ENCODE measurements around the gene ZBTB21.
"Not testable (repeated sequence)": the region's sequence is repeated elsewhere in the genome, so short reads cannot be mapped to it uniquely, and the experiment has no call there.

ZBTB21 gene

GRCh38 chr21:41962425-41962966, 47.7 kb downstream of the ZBTB21 start:
- no peak for TF ChIP-seq EZH2phosphoT487 (IDR thresholded peaks at IDR 0.05; ENCODE audit: low read depth)
- TF ChIP-seq CTCF (IDR thresholded peaks at IDR 0.05; ENCODE audit: low read depth, low read length) = no peak
- no peak overlapping the region for H3K4me2 ChIP-seq (ENCODE audit: low read length)

GRCh38 chr21:41961753-41962152, 48.4 kb downstream of the ZBTB21 start:
- Histone ChIP-seq H4K20me1 (ENCODE audit: insufficient read depth, low read length) (no peaks in the 10 kb centered on the region), H3K36me3 (replicated peaks; ENCODE audit: low read depth, low read length) (no peaks in the 10 kb centered on the region), H3K4me2 (ENCODE audit: low read length) (no peak overlapping the region), H3K27me3 (ENCODE audit: low read depth, low read length) (peaks cover 6% of the 10 kb centered on the region; the same call in 1 of the 2 replicates), H3K9me3 (ENCODE audit: insufficient read depth, low read length) (no peaks in the 10 kb centered on the region), H3K4me3 (ENCODE audit: low read length) (no peak overlapping the region), H3K4me1 (ENCODE audit: low read length) (peaks cover 5% of the 10 kb centered on the region), H3K27ac (ENCODE audit: low read length) (no peak overlapping the region), H3K9ac (ENCODE audit: low read length) (no peak overlapping the region), H2AFZ (ENCODE audit: low read depth, low read length) (no peak overlapping the region), H3K79me2 (ENCODE audit: low read length) (no peaks in the 10 kb centered on the region)
- TF ChIP-seq EZH2phosphoT487 (IDR thresholded peaks at IDR 0.05; ENCODE audit: low read depth) (no peak), CTCF (IDR thresholded peaks at IDR 0.05; ENCODE audit: low read depth, low read length) (no peak)

More at GRCh38 chr21:41962425-41962966, 47.7 kb downstream of the ZBTB21 start:
- Histone ChIP-seq H3K4me1 (ENCODE audit: low read length) (peaks cover 5% of the 10 kb centered on the region), H3K9ac (ENCODE audit: low read length) (no peak overlapping the region), H3K4me3 (ENCODE audit: low read length) (no peak overlapping the region), H3K79me2 (ENCODE audit: low read length) (no peaks in the 10 kb centered on the region), H3K36me3 (replicated peaks; ENCODE audit: low read depth, low read length) (no peaks in the 10 kb centered on the region), H3K9me3 (ENCODE audit: insufficient read depth, low read length) (no peaks in the 10 kb centered on the region), H2AFZ (ENCODE audit: low read depth, low read length) (no peak overlapping the region), H3K27me3 (ENCODE audit: low read depth, low read length) (peaks cover 6% of the 10 kb centered on the region; the same call in 1 of the 2 replicates), H3K27ac (ENCODE audit: low read length) (no peak overlapping the region), H4K20me1 (ENCODE audit: insufficient read depth, low read length) (no peaks in the 10 kb centered on the region)

- Histone ChIP-seq H3K4me1 (ENCODE audit: low read length) (peaks cover 5% of the 10 kb centered on the region), H3K27ac (ENCODE audit: low read length) (no peak overlapping the region), H3K9ac (ENCODE audit: low read length) (no peak overlapping the region), H3K4me2 (ENCODE audit: low read length) (no peak overlapping the region), H2AFZ (ENCODE audit: low read depth, low read length) (no peak overlapping the region), H3K27me3 (ENCODE audit: low read depth, low read length) (peaks cover 6% of the 10 kb centered on the region; the same call in 1 of the 2 replicates), H3K4me3 (ENCODE audit: low read length) (no peak overlapping the region), H3K79me2 (ENCODE audit: low read length) (no peaks in the 10 kb centered on the region), H3K9me3 (ENCODE audit: insufficient read depth, low read length) (no peaks in the 10 kb centered on the region), H4K20me1 (ENCODE audit: insufficient read depth, low read length) (no peaks in the 10 kb centered on the region), H3K36me3 (replicated peaks; ENCODE audit: low read depth, low read length) (no peaks in the 10 kb centered on the region)
- TF ChIP-seq EZH2phosphoT487 (IDR thresholded peaks at IDR 0.05; ENCODE audit: low read depth) (no peak), CTCF (IDR thresholded peaks at IDR 0.05; ENCODE audit: low read depth, low read length) (no peak)
These were observed 48.9 kb downstream of the ZBTB21 start for GRCh38 chr21:41961282-41961701.

DNA sequence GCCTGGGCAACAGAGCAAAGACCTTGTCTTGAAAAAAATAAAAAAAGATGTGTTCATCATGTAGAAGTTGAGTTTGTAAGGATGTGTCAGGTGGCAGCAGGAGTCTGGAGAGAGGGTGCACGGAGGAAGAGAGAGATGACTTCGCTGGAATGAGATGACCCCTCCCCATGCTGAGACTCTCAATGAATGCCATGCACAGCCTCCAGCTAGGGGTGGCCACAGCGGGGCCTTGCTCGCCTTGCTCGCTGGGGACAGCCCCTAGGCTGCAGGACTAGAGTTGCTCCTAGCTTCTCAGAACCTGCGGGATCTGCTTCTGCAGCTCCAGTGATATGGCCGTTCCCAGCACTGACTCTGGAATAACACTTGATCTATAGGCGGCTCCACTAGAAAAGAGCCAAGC, 49.8 kb downstream of the ZBTB21 start:
- Histone ChIP-seq H3K27me3 (ENCODE audit: low read depth, low read length) (peaks cover 6% of the 10 kb centered on the region; the same call in 1 of the 2 replicates), H4K20me1 (ENCODE audit: insufficient read depth, low read length) (no peaks in the 10 kb centered on the region), H3K4me2 (ENCODE audit: low read length) (no peak overlapping the region), H2AFZ (ENCODE audit: low read depth, low read length) (no peak overlapping the region), H3K4me1 (ENCODE audit: low read length) (peaks cover 7% of the 10 kb centered on the region), H3K4me3 (ENCODE audit: low read length) (no peak overlapping the region), H3K36me3 (replicated peaks; ENCODE audit: low read depth, low read length) (no peaks in the 10 kb centered on the region), H3K79me2 (ENCODE audit: low read length) (no peaks in the 10 kb centered on the region), H3K9ac (ENCODE audit: low read length) (no peak overlapping the region), H3K9me3 (ENCODE audit: insufficient read depth, low read length) (no peaks in the 10 kb centered on the region), H3K27ac (ENCODE audit: low read length) (no peak overlapping the region)
- no peak for TF ChIP-seq CTCF (IDR thresholded peaks at IDR 0.05; ENCODE audit: low read depth, low read length)
- TF ChIP-seq EZH2phosphoT487 (IDR thresholded peaks at IDR 0.05; ENCODE audit: low read depth) = no peak

DNA sequence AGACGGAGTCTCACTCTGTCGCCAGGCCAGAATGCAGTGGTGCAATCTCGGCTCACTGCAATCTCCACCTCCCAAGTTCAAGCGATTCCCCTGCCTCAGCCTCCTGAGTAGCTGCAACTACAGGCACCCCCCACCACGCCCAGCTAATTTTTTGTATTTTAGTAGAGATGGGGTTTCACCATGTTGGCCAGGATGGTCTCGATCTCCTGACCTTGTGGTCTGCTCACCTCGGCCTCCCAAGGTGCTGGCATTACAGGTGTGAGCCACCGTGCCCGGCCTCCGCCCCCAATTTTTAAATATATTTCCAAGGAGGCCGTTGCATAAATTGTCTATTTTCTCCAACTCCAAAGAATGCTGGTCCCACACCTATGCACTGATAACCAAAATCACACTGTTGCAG, 50.5 kb downstream of the ZBTB21 start:
- H4K20me1 ChIP-seq (ENCODE audit: insufficient read depth, low read length); H2AFZ ChIP-seq (ENCODE audit: low read depth, low read length); H3K27ac ChIP-seq (ENCODE audit: low read length); H3K79me2 ChIP-seq (ENCODE audit: low read length); H3K4me2 ChIP-seq (ENCODE audit: low read length); H3K27me3 ChIP-seq (ENCODE audit: low read depth, low read length); H3K4me1 ChIP-seq (ENCODE audit: low read length); H3K9me3 ChIP-seq (ENCODE audit: insufficient read depth, low read length); H3K36me3 ChIP-seq (replicated peaks; ENCODE audit: low read depth, low read length); H3K9ac ChIP-seq (ENCODE audit: low read length); H3K4me3 ChIP-seq (ENCODE audit: low read length): not testable (repeated sequence)

All from OCI-LY3 (cell line).